Esophagus squamous epithelium (tissue), 4 donors: ENCODE results near the gene BANF2.

Experiments
- POLR2A ChIP-seq, 4 donors: fragments of 450-650 bp; IDR thresholded peaks; one replicate each; pipeline ENCODE4 v1.6.1; 2017; ENCODE audit warnings: antibody characterized with exemption in 4 of 4, mild to moderate bottlenecking in 4 of 4, moderate library complexity in 3 of 4
- TF ChIP-seq, protein P1 (sequence below), 6 experiments: fragments of 450-650 bp in 4 of 6; fragments of 200-600 bp in 2 of 6; sonication (generic) in 2 of 6; IDR thresholded peaks; one replicate each; pipeline ENCODE4 v1.5.1; 2016 to 2019; ENCODE audit warnings: antibody characterized with exemption in 6 of 6, mild to moderate bottlenecking in 4 of 6, moderate library complexity in 4 of 6

DNA sequence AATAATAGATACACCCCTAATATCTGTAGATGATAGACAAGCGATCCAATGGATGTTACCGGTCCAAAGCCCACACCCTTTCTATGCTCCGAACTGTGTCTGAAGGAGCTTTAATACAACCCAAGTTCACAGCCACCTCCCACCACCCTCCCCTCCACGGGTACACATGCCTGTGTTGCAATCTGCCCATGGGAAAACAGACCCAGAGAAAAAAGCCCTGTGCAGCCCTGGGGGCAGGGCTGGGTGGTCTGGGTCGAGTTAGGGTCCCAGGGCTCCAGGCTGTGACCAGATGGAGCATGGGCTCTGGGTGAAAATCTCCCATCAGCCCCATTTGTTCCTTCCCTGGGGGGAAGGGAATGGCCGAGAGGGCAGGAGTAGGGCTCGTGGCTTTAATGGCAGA, 65.8 kb downstream of the BANF2 start:
- TF ChIP-seq, protein P1, sequence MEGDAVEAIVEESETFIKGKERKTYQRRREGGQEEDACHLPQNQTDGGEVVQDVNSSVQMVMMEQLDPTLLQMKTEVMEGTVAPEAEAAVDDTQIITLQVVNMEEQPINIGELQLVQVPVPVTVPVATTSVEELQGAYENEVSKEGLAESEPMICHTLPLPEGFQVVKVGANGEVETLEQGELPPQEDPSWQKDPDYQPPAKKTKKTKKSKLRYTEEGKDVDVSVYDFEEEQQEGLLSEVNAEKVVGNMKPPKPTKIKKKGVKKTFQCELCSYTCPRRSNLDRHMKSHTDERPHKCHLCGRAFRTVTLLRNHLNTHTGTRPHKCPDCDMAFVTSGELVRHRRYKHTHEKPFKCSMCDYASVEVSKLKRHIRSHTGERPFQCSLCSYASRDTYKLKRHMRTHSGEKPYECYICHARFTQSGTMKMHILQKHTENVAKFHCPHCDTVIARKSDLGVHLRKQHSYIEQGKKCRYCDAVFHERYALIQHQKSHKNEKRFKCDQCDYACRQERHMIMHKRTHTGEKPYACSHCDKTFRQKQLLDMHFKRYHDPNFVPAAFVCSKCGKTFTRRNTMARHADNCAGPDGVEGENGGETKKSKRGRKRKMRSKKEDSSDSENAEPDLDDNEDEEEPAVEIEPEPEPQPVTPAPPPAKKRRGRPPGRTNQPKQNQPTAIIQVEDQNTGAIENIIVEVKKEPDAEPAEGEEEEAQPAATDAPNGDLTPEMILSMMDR (IDR thresholded peaks at IDR 0.05) = no peak
- no peak for TF ChIP-seq POLR2A (IDR thresholded peaks at IDR 0.05)
